OCI-LY7 (cell line): ENCODE measurements around the gene CHST3.

Experiments
- CTCF ChIP-seq: fragments of 200-600 bp; sonication (generic); conservative IDR thresholded peaks from 2 replicates; pipeline ENCODE4 v1.5.1; 2014; ENCODE audit warnings: mild to moderate bottlenecking, antibody characterized with exemption, low read length, moderate library complexity, mixed read lengths
- EZH2phosphoT487 ChIP-seq: fragments of 200-600 bp; sonication (generic); IDR thresholded peaks from 2 replicates; pipeline ENCODE4 v1.6.1; 2018; ENCODE audit warnings: low read depth, borderline replicate concordance, mild to moderate bottlenecking, mixed run types, antibody characterized with exemption, low read length, moderate library complexity, mixed read lengths

GRCh38 chr10:72025400-72025799, 61.2 kb downstream of the CHST3 start:
- TF ChIP-seq CTCF (no peak), EZH2phosphoT487 (no peak)
